Medulla oblongata (tissue), 1 donor: ENCODE results near the gene ULK4.

Experiments used
- DNase-seq: peaks from one replicate; pipeline ENCODE4 v3.0.0-alpha.2; 2015; ENCODE audit errors: extremely low spot score

Gene ULK4

DNA sequence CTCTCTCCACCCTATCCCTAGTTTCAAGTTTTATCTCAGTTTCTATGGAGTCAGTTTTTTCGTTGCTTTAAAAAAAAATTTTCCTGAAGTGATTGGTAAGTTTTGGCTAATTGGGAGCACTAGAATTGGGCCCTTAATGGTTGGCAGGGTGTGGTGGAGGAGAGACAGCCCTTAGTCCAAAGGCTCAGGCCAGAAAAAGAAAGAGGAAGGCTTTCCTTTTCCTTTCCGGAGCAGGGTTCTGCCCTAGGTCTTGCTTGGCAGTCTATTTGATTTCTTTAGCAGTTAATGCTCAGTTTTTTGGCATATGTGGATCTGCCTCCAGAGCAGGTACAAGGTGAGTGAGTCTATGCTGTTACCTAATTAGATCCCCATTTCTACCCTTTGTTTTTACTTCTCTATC lies 739.9 kb downstream of the ULK4 start:
- no peak for DNase-seq

DNA sequence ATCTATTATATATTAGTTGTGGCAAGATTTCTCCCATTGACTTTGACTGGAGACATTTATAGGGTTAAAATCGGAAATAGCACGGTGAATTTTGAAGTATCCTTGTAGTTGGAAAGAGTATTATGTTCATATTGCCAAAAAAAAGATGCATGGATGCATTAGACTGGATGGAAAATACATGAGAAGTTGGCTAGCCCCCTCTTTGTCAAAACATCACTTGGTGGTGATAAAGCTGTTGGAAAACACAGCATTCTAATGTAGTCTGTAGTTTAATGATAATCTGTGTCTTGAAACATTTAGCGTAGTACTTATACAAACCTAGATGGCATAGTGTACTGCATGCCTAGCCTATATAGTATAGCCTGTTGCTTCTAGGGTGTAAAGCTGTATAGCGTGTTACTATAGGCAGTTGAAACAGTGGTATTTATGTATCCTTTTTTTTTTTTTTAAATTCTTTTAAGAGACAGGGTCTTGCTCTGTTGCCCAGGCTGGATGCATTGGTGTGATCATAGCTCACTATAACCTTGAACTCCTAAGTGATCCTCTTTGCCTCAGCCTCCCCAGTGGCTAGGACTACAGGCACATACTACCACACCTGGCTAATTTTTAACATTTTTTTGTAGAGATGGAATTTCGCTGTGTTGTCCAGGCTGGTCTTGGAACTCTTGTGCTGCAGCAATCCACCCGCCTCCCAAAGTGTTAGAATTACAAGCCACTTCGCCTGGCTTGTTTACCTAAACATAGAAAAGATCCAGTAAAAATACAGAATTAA lies 740.8 kb downstream of the ULK4 start:
- DNase-seq, result no peak

DNA sequence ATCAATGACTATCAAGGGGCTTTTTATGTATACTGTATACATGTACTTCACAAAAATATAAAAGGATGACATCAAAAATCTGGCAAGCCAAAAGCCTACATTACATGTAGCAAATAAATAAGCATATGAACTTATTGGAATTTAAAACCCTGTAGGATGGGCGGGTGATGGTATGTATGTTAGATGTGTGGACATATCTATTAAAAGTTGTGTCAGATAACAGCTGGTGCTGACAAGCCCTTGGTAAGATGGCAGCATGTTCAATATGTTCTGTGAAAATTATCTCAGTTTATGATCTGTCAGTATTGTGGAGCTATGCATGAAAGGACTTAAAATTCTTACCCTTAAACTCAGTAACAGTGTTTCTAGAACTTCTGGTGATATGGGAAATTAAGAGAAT lies 742.5 kb downstream of the ULK4 start:
- DNase-seq, result no peak

DNA sequence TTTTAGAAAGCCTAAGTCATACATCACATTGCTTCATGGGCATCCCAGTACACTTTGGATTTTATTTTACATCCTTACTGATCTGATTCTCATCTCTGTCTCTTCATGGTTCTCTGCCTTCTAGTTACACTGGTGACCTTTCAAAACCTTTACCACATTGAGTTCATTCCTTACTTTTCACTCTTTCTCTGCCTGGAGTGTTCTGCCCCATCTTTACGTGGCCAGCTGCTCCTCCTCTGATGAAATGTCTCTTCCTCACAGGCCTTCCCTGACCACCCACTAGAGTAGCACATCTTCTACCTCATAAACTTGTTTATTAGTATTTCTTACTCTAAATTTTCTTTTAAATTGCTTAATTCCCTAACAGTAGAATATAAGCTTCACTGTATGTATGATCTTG lies 744.9 kb downstream of the ULK4 start:
- no peak for DNase-seq

DNA sequence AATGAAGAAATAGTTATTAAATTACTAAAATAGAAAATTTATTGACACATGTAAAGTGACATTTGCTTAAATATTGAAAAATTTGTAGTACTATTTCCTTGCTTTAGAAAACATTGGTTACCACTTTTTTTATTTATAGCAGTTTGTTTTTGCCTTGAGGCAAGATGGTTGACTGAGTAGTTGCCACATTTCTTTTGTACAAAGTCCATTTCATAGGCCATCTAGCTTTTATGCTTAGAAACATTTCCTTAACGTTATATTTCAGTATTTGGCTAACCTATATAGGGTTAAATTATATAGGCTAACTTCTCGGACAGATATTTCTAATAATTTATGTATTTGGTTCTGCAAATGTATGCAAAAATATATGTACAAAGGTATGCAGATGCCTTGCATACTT lies 745.5 kb downstream of the ULK4 start:
- DNase-seq, result no peak

DNA sequence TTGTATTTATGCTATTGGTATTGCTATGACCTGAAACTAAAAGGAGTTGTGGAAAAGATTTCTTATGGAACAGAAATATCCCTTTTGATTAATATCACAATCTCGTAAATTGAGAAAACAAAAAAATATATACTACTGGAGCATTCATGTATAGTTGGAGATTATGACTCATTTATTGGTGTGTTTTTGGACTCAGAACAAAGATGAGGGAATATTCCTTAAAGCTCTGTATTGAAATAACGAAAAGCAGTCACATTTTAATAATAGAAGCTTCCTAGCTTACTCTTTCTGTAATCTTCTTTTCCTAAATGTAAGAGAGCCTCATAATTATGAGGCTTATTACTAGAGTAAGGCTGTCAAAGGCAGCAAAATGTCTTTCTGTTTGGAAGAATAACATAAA lies 748.3 kb downstream of the ULK4 start:
- no peak for DNase-seq

DNA sequence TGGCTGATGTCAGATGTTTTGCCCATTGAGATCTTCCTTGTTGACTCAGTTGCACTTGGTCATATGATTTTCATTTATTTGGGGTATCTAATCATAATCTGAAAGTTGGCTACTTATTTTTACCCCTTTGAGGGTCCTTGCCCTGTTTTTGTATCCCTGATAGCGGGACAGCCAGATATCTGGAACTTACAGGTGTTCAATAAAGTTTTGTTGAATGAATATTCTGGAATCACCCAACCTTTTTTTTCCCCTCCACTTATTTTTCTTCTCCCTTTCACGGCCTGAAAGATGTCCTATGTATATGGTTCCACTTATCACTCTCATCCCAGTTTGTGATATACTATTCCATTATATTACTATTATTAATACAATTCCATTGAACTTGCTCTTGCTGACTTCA lies 749.8 kb downstream of the ULK4 start:
- no peak for DNase-seq

DNA sequence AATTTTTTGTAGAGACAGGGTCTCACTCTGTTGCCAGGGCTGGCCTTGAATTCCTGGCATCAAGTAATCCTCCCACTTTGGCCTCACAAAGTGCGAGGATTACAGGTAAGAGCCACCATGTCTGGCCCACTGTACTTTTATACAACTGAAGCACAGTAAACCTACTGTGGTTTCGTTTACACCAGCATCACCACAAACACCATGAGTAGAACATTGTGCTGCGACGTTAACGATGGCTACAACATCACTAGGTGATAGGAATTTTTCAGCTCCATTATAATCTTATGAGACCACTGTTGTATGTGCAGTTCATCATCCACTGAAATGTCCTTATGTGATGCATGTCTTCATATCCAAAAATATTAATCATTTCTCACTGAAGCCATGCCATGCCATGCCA lies 750.9 kb downstream of the ULK4 start:
- DNase-seq, result no peak

DNA sequence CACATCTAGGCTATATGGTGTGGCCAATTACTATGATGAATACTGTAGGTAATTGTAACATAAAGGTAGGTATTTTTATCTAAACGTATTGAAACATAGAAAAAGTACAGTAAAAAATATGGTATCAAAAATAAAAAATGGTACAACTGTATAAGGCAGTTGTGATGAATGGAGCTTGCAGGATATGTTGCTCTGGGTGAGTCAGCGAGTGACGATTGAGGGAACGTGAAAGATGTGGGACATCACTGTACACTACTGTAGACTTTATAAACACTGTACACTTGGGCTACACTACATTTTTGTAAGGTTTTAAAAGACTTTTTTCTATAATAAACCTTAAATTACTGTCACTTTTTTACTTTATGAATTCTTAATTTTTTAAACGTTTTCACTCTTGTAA lies 752.3 kb downstream of the ULK4 start:
- DNase-seq, result no peak

DNA sequence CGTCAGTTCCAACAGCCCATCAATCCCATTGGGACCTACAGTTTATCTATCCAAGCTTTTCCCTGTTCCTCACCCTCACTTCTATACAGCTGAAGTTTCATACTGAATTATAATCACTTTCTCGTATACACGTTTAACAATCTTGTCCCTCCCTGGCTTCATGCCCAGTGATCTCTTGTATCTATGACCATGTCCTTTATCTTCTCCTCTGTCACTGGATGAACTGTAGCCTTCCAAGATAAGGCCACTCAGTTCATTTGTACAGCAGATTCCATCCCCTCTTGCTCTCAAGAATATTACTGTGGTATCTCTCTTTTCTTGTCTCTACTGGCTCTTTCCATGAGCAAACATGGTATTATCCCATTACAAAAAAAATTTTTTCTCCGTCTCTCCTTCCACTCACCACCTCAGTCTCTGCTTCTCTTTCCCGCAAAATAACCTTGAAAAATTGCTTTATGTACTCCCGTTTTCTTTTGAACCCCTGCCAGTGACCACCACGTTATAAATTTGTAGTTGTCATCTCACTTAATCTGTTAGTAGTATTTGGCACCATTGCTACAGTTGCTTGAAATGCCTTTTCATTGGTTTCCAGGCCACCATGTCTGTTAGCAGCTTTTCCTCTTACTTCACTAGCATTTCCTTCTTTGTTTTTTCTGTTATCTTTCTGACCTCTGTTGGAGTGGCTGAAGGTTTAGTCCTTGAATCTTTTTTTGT lies 753.2 kb downstream of the ULK4 start:
- no peak for DNase-seq

DNA sequence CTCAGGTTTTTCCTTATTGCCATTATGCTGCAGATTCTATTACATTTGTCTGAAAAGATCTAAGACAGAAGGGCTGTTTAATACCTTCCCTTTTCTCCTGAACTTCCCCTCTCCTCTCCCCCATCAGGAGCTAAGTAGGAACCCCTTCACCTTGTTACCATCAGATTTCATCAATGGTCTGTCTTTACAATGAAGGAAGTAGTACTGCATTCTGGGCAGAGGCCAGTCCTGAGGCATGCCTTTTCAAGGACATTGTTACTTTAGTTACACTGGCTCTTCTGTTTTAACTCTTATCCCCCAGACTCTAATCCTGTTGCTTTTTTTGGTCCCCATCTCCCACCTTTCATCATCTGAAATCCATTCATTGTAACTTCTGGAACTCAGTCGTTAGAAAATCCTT lies 754.5 kb downstream of the ULK4 start:
- DNase-seq, result no peak

DNA sequence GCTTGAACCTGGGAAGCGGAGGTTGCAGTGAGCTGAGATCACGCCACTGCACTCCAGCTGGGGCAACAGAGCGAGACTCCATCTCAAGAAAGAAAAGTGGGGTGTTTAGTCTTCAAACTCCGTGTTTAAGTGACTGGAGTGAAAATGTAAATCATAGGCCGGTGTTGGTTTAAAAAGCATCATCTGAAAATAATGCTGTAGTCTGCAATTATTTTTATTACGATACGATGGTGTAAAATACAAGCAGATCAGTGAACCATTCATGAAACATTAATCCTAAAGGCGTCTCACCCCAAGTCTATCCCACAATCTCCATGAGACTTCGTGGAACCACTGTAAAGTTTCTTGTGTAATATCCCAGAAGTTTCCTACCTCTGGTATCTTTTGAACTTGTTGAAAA lies 756.3 kb downstream of the ULK4 start:
- DNase-seq, result no peak

DNA sequence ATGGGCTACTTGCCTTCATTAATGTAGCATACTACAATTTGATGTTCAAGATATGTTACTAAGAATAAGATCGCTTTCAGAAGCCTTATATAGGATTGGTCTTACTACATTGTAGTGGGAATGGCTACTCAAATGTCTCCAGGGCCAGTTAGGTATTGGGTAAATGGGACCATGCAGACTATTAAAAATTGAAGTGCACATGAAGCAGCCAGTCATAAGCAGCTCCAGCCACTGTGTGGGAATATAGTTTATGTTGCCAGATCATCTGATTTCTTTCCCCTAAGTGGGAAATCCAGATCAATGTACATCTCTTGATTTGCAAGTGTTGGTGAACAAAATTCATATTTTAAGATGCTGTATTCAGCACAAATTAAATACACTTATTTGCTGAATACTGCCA lies 757.5 kb downstream of the ULK4 start:
- no peak for DNase-seq

DNA sequence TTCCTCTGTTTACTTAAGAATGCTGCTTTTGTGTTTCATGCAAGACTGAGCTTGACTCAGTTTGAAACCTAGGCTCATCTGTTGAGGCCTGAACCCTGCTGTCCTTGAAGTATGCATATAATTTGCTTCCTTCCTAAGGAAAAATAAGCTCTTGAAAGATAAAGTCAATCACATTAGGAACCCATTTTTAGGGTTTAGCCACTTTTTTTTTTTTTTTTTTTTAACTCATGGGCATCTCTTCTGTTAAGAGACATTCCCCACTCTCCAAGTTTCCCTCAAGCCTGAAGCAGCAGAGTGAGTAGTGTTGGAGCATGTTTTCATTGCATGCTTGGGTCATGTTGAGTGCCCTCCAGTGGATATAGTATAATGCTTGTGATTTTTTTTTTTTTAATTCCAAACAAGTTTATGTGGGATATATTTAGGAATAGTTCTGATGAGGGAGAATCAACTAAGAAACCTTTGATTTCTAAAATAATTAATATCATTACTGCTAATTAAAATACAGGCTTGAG lies 759.0 kb downstream of the ULK4 start:
- peak; percentile 74 for DNase-seq

DNA sequence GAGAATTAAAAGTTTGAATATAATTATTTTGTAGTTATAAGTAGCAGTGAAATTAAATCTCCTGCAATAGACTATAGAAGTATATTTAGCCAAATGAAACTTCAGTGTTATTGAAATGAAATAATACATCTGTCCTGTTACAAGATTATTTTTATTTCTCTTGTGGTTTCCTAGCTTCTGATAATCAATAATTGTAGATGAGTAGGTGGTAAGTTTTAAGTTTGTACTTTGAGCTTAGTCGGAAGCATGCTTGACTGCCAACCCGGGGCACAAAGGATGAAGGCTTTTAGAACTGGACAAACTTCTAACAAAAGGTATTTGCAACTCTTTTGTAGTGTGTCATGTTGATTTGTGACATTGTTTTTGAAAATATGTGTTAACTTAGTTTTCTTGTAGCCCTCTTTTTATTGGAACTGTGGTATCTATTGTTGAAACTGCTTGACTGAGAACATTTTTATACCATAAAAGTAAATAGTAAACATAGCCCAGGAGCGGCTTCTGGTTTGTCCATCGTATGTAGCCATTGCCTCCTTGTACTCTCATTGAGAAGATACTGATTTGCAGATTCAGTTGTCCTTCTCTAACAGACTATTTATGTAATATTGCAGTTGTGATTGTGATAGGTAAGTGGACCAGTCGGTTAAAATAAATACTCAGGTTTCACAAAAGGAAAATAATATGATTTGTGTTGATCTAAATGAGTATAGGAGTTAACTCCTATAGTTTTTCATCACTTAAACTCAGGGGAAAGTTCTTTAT lies 759.6 kb downstream of the ULK4 start:
- DNase-seq, result no peak

DNA sequence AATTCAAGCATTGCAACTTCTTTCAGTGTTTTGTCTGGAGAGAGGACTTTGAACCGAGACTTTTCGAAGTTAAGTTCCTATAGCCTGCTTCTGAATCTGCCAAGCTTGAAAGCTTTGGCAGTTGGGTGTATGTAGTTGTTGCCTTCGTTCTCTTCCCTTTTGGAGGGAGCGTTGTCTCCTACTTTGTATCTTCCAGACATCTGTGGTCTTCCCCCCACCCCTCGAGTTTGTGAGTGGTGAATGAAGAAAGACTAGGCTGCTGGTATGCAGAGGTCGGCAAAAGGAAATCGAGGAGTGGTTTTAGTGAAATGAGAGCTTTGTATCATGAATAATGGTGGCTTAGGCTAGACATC lies 761.3 kb downstream of the ULK4 start:
- DNase-seq, result peak; percentile 69

DNA sequence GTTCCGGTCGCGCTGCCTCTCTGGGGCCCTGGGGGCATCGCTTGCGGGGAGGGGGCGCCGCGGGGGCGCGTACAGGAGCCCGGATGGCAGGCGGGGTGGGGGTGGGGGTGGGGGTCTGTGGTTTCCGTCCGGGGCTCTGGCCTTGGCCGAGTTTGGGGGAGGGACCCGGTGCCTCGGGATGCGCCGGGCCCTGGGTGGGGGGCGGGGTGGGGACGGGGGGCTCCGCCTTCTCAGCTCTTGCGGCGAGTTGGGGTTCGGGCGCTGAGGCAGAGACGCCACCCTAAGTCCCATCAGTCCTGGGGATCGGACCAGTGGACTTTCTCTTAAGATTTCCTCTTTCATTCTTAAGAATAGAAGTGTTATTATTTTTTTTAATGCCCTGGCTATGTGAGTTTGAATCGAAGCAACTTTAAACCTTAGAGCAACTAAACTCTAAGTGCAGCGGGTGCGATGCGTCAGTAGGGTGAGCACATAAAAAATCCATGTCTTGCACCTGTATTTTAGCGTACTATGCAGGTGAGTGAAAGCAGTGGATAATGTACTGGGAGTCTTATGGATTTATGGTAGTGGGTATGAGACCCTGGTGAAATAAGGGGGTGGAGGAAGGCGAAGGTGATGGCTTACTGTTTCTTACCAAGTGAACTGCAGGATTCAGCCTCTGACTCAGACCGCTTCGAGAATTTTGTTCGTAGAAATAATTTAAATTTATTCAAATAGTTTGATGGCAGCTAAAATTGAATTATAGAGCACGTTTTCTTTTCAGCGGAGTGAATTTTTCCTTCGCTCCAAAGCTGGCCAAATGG lies 761.8 kb downstream of the ULK4 start:
- DNase-seq, result peak; percentile 44

DNA sequence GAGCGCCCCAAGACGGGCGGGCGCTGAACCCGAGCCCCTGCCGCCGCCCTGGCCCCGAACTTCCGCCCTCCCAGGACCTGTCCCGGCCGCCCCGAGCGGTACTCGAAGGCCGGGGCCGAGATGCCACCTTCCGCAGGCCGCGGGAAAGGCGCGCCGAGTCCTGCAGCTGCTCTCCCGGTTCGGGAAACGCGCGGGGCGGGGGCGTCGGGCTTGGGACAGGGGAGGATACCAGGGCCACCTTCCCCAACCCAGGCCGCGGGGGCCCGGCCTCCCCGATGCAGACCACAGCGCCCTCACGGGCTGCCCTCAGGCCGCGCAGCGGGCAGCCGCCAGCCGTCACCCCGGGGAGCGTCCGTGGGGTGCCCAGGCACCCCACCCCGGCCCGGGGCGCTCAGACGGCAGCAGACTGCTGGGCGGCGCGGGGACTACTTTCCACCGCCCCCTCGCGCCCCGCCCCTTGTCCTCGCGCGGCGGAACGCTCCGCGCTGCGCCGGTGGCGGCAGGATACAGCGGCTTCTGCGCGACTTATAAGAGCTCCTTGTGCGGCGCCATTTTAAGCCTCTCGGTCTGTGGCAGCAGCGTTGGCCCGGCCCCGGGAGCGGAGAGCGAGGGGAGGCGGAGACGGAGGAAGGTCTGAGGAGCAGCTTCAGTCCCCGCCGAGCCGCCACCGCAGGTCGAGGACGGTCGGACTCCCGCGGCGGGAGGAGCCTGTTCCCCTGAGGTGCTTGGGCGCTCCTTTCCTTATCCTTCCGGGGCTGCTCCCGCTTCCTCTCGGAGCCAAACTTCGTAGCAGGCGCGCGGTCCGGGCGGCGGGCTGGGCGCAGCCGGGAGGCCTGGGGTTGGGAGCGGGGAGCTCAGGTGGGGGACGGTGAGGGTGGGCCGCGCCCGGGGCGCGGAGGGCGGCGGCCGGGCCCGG lies 762.7 kb downstream of the ULK4 start, which contains the start of gene CTNNB1:
CTNNB1 (plus strand) TSS at position 556 of the 916 bp plus-strand sequence. CDS start 24,564 bp downstream, outside the sequence.
- peak; percentile 93 for DNase-seq

DNA sequence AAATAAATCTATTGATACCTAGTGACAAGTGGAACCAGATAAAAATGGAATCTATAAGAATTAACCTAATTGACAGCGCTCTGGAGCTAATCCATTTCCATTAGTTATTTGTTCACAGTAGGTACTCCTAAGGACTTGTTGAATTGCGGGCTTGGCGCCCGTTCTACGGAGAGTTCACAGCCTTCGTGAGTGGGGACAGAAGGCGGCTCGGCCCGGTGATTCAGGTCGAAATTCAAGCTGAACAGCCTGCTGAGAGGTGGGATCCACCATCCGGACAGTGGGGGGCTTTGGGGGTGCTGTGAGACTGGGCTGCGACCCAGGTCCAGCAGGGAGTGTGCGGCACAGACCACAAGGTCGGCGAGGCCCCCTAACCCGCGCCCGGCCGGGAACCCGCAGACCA lies 763.4 kb downstream of the ULK4 start:
- peak; percentile 63 for DNase-seq

DNA sequence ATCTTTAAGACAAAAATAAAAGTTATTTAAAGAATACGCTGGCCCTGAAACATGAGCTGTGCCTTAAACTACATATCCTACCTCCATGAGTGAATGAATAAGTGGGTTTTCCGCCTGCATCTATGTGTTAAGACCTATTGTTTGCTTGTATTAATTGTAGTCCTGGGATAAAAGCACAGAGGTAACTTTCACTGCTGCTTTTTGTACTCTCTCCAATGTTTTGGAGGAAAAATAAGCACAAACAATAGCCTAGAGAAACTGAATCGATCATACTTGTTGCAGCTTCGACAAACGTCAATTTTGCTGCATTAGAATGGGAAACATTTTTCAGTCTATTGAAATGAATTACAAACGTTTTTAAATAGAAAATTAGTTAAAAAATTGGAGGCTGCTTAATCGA lies 763.9 kb downstream of the ULK4 start:
- DNase-seq, result no peak
